Keratinocyte (primary cell): ENCODE data around the gene DUSP23.

Experiments used
- EZH2 ChIP-seq: IDR thresholded peaks from one replicate; pipeline ENCODE4 v1.6.1; 2012; ENCODE audit warnings: inconsistent platforms, mild to moderate bottlenecking, low read length, moderate library complexity
- TF ChIP-seq, protein P1 (sequence below), 3 experiments: IDR thresholded peaks in 1 of 3; conservative IDR thresholded peaks in 1 of 3; optimal IDR thresholded peaks in 1 of 3; 2 replicates in 2 of 3; 3 replicates in 1 of 3; pipeline versions ENCODE3 to v1.5.1; 2011; ENCODE audit warnings: low read length in 3 of 3, mild to moderate bottlenecking in 3 of 3, moderate library complexity in 2 of 3, control low read depth in 1 of 3, inconsistent platforms in 1 of 3; ENCODE audit not compliant: insufficient read depth in 2 of 3; ENCODE audit errors: extremely low read depth in 1 of 3

DNA sequence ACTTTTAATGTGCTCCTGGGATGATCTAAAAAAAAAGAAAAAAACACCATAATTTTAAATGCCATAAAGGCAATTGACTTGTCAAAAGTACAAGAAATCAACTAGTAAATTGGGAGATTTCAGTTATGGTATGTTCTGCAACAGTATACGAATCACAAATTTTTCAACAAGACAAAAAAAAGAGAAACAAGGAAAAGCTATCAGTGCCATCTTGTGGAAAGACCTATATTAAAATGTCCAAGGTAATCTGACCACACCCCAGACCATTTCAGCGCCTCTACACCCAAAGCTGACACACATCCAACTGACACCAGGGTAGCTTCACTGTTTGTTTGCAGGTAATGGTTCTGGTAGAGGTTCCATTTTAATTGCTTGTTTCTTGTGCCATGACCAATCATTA is 5.0 kb upstream of the DUSP23 start:
- TF ChIP-seq, protein P1, sequence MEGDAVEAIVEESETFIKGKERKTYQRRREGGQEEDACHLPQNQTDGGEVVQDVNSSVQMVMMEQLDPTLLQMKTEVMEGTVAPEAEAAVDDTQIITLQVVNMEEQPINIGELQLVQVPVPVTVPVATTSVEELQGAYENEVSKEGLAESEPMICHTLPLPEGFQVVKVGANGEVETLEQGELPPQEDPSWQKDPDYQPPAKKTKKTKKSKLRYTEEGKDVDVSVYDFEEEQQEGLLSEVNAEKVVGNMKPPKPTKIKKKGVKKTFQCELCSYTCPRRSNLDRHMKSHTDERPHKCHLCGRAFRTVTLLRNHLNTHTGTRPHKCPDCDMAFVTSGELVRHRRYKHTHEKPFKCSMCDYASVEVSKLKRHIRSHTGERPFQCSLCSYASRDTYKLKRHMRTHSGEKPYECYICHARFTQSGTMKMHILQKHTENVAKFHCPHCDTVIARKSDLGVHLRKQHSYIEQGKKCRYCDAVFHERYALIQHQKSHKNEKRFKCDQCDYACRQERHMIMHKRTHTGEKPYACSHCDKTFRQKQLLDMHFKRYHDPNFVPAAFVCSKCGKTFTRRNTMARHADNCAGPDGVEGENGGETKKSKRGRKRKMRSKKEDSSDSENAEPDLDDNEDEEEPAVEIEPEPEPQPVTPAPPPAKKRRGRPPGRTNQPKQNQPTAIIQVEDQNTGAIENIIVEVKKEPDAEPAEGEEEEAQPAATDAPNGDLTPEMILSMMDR (optimal IDR thresholded peaks at IDR 0.05 in 1 of 3, IDR thresholded peaks at IDR 0.05 in 1 of 3, conservative IDR thresholded peaks at IDR 0.05 in 1 of 3; ENCODE audit: extremely low read depth in 1 of 3, insufficient read depth in 2 of 3, low read length in 3 of 3): no peak
- no peak for TF ChIP-seq EZH2
